Stimulated activated CD8-positive, alpha-beta memory T cell treated with anti-CD3 and anti-CD28 coated beads, Interleukin-7, amount 100 ng/mL, for 1 hour (primary cell): Measurements from ENCODE around the gene MDC1.
"Not testable (repeated sequence)": the region's sequence is repeated elsewhere in the genome, so short reads cannot be mapped to it uniquely, and the experiment has no call there.

ENCODE experiments used
- DNase-seq, 2 donors: peaks; one replicate each; pipeline ENCODE4 v3.0.0-alpha.2; 2020; ENCODE audit warnings: low read depth in 2 of 2

Gene MDC1

DNA sequence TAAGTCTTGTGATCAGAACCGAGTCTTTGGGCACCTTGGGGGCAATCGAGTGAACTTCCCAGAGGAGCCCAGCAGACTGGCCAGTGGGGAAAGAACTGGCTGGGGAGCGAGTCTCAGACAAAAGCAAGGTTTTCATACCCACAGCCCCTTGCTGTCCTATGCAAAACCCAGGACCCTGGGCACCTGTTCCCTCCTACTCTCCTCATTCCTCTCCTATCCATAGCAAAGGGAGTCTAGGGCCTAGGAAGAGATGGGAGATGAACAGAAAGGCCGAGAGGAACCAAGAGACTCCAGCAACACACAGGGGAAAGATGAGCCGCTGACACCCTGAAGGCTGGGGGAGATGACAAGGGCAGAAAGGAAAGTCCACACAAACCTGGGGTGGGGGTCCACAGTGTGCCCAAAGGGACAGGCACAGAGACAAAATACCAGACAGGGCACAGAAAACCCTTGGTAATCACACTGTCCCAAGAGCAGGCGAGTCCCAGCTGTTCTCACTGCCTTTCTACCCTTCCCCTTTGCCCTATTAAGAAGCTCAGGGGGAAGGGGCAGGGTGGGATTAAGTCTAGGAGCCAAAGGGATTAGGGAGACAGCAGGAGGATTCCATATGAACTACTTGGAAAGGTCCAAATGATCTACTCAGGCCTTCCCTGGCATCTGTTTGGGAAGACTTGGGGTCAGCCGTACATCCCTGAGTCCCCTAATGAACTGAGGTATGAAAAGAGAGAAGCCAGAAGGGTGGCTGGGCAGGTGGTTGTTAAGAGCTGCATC, 37.1 kb downstream of the MDC1 start:
- no peak for DNase-seq

DNA sequence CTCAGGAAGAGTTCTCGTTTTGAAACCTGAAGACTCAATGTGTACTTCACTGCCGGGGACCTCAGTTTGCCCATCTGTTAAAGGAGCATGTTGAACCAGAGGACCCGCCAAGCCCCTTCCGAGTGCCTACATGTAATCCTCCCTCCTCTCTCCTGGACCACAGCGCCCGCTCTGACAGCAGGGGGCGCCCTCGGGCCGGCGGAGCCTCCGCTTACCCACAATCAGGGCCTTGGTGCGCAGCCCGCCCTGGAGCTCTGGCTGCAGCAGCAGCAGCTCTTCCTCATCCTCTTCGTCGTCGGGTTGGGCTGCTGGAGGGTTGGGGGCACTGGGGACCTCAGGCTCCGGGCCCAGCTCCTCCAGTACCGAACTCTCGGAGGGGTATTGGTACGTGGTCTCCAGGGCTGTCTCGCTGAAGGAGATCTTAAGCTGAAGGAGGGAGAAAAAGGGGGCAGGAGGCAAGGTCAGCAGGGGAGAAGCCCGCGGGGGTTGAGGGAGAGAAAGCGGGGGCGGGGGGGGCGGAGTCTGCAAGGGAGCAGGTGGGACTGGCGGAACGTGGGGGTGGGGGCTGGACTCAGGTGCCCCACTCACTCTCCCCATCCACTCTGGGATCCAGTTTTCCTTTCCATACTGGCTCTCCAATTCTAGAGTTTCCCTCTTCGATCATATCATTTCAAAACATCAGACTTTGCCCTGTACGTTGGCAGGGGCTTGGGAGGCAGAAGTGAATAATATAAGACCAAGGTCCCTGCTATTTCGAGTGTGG, 37.9 kb downstream of the MDC1 start:
- DNase-seq = peak; percentile 85 to 88

DNA sequence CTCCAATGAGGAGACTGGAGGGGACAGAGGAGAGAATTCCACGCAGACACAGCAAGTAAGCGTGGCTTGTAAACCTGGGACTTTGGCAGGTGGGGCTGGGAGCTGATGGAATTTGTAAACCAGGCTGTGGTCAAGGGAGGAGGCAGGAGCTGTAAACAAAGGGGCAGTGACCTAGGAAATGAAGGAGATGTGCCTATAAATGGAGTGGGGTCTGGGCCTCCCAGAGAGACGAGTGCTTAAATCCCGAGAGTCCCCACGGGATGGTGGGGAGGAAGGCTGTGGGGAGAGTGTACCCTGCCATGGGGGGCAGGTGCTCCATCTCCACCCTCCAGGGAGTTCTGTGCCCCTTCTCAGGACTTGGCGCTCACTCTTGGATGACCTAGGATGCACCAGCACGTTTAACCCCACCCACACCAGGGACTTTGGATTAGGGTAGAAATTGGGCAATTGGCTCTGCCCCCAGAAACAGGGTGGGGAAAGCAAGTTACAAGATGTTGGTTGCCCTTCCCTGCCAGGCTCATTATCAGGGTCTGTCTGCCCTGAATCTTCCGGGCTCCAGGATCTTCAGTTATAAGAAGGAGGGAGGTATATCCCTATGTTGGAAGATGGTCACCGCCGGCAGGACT, 40.3 kb downstream of the MDC1 start:
- DNase-seq = no peak

DNA sequence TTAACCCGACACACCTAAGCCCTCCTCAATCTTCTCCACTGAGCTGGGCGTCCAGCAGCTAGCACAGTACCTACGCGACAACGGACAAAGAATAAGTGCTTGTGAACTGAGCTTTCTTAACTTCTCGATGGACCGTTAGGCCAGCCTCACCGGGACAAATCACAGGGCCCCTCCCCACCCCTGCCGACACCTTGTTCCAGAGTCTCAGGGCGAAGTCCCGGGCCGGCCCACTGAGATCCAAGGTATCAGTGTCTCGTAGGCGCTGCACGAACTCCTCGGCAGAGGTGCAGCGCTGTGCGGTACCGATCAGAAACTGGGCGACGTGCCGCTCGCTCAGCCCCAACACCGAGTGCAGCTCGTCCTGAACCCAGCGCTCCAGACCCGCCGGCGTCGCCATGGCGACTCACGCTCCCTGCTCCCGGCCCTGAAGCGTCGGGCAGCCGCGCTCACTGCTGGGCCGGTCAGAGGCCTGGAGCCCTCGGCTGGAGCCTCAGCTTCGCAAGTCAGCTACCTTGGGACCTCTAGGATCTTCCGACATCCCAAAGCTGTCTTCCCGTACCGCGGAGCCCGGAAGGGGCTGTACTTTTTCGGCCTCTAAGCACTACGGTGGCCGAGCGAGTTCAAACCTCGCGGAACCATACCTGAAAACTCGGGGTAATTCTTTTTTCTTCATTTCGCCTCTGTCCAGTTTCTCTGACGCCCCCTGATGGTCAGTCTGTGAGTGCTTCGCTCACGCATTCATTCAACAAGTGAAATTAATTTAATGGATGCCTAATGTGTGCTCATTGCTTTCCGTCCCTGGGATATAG, 44.4 kb downstream of the MDC1 start, which contains the start of gene DHX16:
Gene DHX16 (minus strand): TSS at position 562 of the 809 bp plus-strand sequence. CDS start 165 bp downstream, at position 397.
- DNase-seq = peak; percentile 79 to 84

DNA sequence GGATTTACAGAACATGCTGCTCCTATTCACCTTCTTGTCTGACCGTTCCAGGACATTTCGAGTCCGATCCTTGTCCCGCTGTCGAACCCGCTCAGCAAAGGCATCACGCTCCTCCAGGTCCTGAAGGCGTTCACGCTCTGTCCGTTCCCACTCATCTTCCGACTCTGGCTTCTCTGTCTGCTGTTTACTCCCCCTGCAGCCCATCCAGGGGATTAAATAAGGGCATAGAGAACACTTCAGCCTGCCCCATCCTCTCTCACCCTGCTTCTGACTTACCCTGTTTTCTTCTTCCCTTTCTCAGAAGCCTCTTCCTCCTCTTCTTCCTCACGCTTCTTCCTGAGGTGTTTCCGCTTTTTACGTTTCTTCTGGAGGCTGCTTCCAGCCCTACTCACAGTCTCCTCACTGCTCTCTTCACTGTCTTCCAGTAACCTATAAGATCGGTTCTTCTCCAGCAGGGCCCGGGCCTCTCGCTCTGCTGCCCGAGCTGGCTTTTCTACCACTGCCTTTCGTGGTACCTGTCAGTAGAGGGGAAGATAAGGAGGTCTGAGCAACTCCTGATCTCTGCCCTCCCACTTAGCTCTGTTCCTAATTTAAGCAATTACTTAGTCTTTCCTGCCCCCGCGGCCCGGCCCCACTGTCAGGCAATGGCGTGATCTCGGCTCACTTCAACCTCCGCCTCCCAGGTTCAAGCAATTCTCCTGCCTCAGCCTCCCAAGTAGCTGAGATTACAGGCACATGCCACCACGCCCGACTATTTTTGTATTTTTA, 46.1 kb downstream of the MDC1 start:
- no peak for DNase-seq

DNA sequence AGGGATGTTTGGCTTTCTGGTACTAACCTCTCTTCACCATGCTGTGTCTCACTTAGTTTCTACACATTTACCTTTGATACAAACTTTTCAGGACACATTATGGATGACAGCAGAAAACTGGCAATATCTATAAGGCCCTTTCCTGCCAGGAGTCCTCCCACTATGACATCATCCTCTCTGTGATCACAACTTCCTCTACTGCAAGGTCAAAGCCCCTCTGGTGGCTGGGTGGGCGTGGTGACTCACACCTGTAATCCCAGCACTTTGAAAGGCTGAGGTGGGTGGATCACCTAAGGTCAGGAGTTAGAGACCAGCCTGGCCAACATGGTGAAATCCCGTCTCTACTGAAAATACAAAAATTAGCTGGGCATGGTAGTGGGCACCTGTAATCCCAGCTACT, 50.8 kb downstream of the MDC1 start:
- not testable (repeated sequence) for DNase-seq

DNA sequence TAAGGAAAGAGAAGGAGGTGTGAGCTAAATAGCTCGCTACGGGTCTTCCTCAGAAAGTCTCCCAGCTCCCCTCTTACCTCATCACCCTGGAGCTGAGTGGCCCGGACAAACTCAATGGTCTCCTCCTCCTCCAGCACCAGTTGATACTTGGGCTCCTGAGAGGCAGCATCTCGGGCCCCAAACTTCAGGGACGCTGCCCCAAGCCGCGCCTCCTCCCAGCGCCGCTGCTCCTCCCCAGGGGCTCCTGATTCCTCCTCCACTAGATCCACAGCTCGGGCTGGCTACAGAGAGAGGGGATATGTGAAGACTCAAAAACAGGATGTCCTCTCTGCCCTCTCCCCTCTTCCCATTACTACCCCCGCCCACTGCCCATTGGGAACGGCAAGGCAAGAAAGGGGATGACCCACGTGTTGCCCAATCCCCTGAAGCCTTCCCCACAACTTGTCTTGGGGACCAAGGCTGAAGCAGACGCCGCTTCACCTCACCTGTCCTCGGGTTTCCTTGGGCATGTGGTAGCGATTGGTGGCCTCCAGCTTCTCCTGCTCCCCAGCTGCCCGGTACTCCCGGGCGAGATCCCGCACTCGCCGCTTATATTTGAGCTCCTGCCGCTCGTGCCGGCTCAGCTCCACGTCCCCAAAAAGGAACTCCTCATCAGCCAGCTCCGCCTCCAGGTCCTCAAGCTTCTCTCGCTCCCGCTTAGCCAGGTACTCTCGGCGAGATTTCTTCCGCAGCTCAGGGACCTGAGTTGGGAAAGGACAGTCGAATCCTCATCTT, 51.9 kb downstream of the MDC1 start:
- DNase-seq = no peak

DNA sequence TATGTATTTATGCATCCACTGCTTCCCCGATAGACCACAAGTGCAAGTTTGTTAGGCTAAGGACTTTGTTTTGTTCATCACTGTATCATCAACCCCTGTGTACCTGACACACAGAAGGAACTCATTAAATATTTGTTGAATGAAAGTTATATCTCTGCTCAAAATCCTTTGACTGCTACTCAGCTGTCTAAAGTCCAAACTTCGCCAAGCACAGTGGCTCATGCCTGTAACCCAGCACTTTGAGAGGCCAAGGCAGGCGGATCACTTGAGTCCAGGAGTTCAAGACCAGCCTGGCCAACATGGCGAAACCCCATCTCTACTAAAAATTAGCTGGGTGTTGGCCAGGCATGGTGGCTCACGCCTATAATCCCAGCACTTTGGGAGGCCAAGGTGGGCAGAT, 59.2 kb downstream of the MDC1 start:
- DNase-seq = not testable (repeated sequence)

DNA sequence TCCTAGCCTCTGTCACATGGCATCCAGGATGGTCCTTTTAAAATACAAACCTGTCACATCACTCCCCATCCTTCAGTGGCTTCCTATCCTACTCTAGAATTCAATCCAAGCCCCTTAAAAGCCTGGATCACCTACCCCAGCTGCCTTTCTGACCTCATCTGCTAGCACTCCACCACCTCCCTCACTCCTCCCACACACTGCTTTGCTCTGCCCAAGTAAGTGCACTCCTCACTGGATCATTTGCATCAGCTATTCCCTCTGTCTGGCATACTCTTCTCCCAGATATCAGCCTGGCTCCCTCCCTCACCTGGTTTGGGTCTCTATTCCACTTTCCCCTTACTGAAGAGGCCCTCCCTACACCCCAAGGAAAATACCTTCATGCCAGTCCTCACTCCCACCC, 59.6 kb downstream of the MDC1 start:
- no peak for DNase-seq

DNA sequence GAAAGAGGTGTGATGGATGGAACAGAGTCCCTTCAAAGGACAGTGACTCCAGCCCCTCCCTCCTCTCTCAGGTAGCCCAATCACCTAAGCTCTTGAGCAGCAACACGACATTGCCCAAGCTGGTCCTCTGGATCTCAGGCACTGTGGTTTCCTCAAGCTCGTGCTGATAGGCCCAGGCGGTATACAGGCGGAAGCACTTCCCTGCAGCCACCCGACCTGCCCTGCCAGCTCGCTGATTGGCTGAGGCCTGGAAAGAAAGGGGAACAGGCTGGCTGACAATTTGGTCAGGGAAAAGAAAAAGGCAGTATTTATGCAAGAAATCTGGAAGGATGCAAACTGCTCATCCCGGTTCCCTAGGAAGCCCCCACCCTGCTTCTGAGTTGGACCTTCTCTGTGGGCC, 60.6 kb downstream of the MDC1 start:
- no peak for DNase-seq

DNA sequence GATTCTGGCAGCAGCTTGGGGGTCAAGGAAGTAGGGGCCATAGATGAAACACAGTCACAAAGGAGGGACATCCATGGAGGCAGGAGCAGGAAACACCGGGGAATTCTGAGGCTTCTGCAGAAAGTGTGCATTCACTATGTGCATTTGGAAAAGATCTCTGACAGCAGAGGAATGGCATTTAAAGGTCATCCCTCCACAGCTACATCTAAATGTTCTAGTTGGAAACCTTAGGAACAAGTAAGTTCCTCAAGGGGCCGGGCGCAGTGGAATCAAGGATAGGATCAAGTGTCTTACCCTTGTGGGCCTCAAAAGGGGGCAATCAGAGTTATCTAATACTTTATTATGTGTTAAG, 61.4 kb downstream of the MDC1 start:
- no peak for DNase-seq

DNA sequence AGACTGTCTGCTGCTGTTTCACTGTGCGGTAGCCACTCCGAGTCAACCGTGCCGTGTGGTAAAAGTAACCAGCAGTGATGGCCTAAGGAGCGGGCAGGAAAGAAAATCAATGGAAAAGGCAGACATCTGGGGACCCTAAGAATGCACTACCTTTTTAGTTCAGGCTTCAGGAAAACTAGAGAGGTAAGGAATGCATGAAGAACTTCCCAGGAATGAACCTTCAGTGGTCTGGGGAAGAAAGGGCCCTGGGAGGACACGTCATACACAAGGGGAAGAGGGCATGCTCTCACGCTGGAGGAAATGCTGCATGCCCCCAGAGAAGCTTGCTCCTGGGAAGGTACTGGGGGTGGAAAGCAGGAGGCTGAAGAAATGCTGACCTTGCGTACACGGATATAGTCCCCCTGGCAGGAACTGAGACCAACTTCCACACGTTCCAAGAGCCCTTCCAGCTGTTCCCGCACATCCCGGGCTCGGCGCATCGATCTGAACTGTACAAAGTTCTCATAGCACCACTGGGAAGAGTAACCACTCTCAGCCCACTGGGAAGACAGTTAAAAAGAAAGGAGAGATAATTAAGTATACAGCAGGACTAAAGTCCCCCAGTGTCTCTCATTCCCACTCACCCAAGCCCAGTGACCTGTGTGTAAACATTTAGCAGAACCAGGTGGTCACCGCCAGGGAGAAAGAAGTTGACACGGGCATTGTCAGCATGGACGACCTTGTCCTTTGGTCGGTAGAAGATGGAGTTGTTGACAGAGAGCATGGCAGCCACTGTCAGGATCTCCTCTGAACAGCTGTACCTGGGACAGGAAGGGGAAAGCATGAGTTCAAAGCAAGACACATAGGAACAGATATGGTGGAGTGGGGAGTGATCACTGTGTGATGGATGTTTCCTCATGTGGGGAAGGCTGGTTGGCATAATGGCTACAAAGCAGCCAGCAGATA, 62.0 kb downstream of the MDC1 start:
- no peak for DNase-seq

DNA sequence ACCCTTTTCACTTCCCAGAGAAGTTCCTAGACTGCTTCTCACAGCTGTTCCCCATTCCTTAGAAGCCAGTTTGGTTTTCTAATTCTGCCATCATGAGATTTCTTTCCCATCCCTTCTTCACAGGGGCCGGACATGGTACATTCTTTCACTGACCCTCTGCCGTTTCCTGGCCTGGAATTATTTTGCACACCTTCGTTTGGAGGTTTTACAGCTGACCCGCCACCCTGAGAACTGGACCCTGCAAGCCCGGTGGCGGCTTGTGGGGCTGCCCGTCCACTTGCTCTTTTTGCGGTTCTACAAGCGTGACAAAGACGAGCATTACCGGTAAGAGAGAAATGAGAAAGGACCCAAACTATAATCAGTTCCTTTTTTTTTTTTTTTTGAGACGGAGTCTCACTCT, 65.9 kb downstream of the MDC1 start:
- DNase-seq = no peak
